VCaP (cell line): ENCODE results near the gene RABEP2.

Source experiments
- H3K27ac ChIP-seq: fragments of 450-650 bp; 2 replicates; pipeline ENCODE4 v1.5.1; 2017
- CTCF ChIP-seq: fragments of 450-650 bp; conservative IDR thresholded peaks from 2 replicates; pipeline ENCODE4 v1.5.1; 2017; ENCODE audit warnings: mild to moderate bottlenecking, moderate library complexity

Gene RABEP2

GRCh38 chr16:28865722-28866453 lies 59.1 kb downstream of the RABEP2 start:
- no peak for TF ChIP-seq CTCF
- no peak overlapping the region for H3K27ac ChIP-seq

GRCh38 chr16:28865001-28865688 lies 59.9 kb downstream of the RABEP2 start:
- no peak overlapping the region for H3K27ac ChIP-seq
- TF ChIP-seq CTCF = no peak

- TF ChIP-seq CTCF = no peak
Observed at GRCh38 chr16:28863929-28864793, 60.9 kb downstream of the RABEP2 start.

GRCh38 chr16:28859326-28859725 lies 65.7 kb downstream of the RABEP2 start:
- H3K27ac ChIP-seq = no peak overlapping the region
- TF ChIP-seq CTCF = no peak

More at GRCh38 chr16:28863929-28864793, 60.9 kb downstream of the RABEP2 start:
- H3K27ac ChIP-seq = peak overlapping the region; percentile 82

GRCh38 chr16:28858421-28858820 lies 66.6 kb downstream of the RABEP2 start:
- TF ChIP-seq CTCF = no peak
- no peak overlapping the region for H3K27ac ChIP-seq
